GM18520 (cell line): ENCODE data around the gene ASB2.

ENCODE experiments used
- ATAC-seq: cut with Tn5 transposase; IDR thresholded peaks from one replicate; pipeline ENCODE4 v1.9.1; 2021; ENCODE audit not compliant: unreplicated experiment

The ASB2 gene

DNA sequence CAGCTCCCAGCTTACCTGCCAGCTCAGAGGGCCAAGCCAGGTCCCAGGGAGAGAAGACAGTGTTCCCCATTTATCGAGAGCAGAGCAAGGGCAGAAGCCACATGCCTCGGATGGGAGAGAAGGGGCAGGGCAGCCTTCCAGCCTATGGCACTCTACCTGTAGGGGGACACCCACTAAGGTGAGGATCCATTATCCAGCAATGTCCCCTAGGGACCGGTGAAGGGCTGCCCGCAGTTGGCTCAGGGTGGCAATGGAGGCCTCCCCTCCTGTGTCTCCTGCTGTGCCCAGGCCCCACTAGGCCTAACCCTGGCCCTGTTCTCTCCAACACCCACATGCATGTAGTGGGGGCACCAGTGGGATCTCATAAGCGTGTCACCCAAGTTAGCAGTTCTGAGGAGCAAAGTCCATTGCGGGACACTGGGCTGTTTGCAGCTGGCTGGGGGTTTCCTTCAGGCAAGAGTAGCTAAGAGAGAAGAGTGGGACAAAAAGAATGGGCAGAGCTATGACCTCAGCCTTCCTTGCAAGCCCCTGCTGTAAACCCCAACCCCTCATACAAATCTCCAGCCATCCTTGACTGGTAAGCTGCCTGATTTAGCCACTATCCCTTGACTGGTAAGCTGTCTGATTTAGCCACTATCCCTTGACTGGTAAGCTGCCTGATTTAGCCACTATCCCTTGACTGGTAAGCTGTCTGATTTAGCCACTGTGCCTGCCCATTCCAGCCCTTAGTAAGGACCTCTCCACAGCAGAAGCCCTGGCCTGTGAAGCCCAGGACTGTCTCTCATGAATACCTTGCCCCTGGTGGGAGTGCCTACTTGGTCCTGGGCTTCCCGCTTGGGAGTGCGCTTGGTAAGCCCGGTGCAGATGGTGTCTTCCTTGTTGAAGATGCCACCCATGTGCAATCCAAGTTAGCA, 5.2 kb upstream of the ASB2 start:
- no peak for ATAC-seq

DNA sequence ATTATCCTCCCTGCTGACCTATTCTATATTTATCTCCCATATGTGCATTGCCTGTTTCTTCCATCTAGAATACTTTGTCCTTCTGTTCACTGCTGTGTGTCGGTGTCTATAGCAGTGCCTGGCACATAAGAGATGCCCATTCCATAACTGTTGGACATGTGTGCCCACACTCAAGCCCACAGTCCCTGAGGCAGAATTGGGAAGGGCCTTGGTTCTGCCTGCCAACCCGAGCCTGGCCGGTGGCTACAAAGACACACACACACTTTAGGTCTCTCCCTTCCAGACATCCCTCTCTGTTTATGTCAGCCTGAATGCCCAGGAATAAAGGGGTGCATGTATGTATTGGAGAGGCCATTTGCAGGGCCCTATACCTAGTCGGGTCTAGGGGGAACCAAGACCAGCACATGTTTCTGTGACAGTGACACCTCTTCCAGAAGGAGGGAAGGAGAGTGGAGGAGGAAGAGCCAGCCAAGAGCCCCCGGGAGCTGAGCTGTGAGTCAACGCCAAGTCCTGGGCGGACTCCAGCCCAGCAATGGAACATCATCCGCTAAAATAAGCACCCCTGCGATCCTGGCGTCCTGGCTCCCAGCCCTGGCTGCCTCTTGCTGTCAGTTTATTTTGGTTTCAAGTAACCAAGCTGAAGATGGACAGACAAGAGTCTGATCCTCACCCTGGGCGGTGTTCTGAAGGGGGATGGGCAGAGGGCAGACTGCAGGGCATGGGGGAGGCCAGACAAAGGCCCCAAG, 4.3 kb upstream of the ASB2 start:
- no peak for ATAC-seq

DNA sequence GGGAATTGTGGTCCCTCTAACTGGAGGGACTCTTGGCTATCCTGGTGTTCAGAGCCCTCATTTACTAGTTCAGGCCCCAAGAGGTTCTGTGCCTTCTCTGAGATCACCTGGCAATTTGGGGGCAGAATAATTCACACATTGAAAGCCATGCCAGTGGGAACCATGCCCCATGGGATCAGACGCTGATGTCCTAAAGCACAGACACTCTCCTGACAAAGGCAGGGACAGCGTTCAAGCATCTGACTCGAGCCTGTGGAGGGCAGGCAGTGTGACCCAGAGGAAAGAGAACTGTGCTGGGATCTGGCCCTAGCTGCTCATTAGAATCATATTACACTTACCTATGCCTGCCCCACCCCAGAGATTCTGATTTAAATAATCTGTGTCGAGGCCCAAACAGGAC, 2.4 kb upstream of the ASB2 start:
- ATAC-seq = no peak

DNA sequence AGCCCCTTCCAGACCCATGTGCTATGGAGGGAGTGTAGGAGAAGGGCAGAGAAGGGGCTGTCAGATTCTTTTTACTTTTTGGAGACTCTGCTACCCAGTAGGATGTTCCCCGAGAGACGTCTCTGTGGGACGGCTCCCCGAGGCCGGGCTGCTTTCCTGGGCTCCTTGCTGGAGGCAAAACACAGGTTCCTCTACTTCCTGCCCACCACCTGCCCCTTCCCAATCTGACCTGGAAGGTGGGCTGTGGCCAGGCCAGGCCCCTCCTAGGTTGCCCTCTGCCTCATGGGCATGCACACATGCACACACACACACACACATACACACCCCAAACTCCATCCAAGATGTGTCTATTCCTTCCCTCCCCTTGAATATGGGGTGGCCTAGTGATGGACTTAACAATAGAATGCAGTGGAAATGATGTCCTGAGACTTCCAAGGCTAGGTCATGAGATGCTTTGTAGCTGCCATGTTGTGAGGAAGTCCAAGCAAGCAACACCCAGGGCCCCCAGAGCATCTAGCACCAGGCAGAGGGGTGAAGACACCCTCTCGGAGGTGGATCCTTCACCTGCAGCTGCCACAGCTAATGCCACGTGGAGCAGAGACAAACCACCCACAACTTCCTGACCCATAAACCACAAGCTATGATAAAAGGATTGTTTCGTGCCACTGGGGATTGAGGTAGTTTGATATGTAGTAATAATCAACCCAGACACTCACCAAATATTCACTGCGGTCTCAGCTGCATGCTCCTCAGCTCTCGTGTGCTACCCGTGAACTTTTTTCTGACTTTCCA, 1.6 kb upstream of the ASB2 start:
- peak; percentile 27 for ATAC-seq

DNA sequence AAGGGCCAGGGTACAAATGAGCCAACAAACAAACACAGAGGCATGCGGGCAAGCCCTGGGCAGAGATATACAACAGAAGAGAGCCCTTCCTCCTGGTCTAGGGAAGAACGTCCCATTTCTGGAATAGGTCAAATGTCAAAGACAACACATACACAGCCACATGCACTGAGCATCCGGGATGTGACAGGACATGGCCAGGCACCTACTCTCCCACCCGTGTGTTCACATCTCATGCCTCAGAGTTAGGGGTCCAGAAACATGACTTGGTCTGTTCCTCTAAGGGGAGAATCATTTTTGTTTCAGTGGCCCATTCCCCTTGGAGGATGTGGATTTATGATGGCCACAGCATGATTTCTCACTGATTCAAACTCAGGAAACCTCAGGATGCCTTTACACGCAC, 801 bp upstream of the ASB2 start:
- no peak for ATAC-seq

DNA sequence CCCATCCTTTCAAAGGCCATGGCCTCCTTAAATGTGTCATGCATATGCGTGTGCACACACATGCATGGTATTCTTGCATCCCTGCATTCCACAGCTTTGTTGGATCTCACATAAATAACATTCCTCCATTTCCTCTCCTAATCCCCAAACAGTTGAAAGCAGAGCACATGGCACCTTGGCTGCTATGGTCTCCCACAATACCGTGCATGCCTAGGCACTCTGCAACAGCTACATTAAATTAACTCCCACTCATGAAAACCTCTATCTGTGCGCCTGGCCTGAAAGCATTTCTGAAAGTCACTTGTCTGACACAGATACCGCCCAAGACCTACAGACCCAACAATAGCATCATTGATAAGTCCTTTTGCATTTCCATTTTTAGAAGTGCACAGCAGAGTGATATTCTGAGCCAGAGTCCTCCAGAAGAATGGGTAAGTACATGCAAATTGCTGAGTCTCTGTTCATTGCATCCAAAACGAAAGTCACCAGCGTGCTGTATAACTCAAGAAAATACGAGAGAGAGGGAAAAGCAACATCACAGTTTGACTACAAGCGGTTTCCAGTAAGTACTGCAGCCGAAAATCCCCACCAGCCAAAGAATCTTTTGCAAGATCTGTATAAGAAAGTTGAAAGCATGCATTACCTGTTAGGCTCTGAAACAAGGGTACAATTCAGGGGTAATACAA, 436 bp downstream of the ASB2 start:
- peak; percentile 58 for ATAC-seq

DNA sequence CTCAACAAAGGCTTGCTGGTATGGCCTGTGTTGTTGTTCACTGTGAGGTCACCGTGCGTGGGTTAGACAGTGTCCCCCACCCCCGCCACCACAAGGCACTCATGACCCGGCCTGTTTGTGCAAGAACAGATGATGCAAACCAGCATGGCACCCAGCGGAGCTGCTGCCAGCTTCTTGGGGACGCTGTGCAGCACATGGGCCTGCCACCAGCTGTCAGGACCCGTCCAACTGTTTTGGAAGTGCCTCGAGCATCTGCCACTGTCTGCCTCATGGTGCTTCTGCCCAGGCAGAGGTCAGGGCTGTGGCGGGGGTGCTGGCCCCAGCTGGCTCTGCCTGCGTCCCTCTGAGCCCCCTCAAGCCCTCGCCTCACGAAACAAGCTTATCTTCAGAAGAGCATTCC, 1.5 kb downstream of the ASB2 start:
- no peak for ATAC-seq

DNA sequence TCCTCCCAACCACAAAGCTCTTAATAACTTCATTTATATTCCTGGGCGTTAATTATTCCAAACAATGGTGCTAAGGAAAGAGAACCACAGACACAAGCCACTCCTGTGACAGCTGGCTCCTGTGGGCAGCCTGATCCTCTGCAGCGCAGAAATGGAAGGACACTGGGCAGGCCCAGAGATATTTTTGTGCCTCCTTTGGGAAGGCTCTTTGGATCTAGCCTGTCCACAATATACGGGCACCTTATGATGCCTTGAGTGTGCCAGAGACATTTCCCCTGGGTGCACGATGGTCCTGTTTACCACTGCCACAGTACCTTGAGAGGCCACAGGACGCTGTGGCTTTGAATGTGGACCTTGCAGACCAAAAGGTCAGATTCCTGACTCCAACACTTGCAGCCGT, 2.1 kb downstream of the ASB2 start:
- no peak for ATAC-seq

DNA sequence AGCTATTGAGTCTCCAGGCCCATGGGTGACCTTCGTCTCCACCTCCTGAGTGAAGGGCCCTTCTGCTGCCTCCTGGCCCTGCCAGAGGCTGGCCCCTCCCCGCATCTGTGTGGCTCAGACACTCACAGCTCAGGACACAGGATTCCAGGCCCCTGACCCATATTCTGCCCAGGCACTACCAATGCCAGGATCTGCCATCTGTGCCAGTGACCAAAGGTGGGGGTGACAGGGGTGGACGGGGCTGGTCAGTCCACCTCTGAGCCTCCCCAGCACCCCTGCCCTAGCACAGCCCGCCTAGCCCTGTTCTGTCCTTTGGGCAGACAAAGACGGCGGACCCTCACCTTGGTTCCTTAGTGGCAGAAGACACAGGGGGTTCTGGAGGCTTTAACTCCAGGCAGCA, 2.8 kb downstream of the ASB2 start:
- no peak for ATAC-seq

DNA sequence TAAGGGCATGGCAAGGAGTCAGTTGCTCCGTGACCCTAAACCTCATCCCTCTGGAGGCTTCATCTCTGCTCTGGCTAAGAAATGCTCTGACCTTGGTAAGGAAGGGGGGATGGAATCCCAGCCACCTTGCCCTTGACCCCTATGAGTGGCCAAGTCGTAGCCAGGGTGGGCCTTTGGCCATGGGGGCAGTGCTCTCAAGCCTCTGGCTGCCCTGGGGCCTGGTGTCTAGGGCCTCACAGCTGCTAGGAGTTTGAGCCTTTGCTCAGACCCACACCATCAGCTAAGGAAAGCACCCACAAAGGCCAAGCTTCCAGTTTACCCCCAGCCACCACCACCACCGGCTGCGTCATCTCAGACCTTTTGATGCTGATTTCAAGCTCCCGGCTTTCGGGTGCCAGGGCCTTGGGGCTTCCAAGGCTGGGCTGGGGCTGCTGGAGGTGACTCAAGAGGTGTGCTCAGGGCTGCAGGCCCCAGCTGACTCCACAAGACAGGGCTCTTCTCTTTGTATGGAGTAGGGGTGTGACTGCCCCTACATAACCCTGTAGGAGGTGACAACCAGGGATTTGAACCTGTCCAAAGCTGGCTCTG, 3.7 kb downstream of the ASB2 start:
- no peak for ATAC-seq

DNA sequence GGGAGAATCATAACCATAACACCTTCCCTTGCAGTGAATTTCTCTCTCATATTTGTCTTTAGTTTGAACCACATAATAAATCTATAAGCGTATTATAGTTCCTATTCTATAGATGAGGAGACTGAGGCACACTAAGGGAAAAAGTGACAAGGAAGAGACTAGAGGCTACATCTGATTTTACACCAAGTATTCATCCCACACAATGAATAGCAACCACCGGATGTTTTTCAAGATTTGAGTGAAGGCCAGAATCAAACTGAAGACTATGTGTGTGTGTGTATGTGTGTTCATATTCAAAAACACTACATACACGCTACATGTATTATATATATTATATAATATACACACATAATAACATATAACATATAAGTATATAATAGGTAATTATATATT, 4.7 kb downstream of the ASB2 start:
- ATAC-seq = no peak

DNA sequence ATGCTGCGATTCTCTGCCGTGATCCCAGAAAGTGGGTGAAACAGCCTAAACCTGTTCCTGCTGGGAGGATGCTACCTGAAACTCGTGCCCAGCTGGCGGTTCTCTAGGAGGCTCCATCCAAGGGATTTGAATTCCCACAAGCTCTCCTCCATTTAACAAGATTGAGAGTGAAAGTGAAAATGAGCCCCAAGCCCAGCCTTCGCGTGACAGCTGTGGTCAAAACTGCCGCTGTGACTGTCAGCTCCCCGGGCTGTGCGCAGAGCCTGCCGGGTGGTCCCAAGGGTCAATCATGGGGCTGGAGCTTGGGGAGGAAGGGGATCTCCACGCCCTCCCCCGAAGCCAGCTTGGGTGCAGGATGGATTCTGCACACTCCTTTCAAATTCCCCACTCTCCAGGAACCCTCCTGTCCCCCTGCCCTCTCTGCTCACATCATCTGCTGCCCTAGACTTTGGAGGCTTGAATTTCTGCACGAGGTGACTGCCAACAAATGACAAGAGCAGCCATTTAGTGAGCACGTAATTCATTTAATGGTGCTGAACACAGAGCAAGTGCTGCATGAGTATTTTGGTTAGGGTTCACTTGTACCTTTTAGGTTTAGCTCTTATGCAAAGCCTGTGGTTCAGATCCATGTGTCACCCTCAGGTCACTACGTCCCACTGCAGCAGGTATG, 5.3 kb downstream of the ASB2 start:
- ATAC-seq = peak; percentile 25

DNA sequence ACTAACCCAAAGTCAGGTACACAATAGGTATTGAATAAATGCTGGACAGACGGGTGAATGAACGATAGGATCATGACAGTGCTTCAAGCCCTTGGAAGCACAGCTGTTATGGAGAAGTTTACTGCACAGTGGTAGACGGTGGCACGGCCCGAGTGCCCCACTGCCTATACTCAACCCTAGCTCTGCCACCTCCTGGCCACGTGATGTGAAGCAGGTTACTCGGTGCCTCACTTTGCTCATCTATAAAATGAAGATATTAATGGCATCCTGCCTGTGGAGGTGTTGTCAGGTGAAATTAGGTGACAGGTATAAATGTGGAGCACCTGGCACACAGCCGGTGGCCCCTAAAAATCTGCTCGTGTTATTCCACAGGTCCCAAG, 5.8 kb downstream of the ASB2 start:
- ATAC-seq = no peak

DNA sequence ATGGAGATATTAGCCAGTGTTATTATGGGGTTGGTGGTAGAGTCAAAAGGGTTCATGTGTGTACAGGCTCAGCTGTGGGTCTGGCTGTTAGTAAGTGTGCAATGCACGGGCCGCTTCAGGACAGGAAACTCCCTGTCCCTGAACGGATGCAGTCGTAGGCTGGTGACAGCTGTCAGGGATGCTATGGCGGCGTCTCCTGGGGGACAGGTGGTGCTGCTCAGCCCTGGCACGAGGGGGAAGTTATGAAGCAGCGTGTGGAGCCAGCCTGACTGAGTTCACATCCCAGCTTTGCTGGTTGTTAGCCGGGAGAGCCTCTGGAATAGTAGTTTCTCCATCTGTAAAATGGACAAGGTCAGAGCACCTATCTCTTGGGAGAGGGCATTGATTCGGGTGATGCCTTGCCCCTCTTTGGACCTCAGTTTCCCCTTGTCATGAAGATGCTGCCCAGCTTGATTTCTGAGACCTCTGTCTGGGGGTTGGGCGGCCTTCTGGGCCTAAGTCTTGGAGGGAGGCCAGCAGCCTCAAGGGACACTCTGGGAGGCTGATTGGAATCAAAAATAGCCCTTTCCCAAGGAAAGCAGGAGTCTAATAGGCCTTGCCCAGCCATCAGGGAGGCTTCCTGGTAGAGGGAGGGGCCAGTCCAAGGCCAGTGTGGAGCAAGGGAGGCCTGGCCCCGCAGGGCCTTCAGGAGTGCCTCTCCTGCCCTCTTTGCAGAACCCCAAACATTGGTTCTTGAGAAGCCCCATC, 7.1 kb downstream of the ASB2 start:
- ATAC-seq = no peak

DNA sequence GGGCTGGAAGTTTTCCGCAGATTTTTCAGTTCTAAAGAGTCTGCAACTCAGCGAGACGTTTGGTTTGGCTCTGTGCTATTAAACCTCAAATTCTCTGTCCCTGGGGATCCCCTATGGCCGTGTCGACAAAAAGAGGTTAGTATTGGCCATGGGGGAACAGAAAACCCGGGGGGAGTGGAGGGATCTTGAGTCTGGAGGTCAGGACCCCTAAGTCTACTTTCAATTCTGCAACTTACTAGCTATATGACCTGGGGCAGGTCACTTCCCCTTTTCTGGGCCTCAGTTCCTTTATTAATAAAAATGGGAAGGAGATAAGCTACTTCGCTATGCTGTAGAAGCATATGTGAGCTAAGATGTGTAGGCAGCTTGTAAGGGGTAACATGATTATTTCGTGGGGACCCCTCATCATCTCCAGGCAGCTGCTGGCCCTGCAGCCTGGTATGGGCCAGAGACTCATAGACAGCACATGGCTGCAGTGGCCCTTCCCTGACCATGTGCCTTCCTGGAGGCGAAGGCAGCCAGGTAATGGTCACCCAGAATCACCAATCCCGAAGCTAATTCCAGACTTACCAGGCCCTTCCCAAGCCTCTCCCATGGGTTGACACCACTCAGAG, 8.6 kb downstream of the ASB2 start:
- ATAC-seq = no peak

DNA sequence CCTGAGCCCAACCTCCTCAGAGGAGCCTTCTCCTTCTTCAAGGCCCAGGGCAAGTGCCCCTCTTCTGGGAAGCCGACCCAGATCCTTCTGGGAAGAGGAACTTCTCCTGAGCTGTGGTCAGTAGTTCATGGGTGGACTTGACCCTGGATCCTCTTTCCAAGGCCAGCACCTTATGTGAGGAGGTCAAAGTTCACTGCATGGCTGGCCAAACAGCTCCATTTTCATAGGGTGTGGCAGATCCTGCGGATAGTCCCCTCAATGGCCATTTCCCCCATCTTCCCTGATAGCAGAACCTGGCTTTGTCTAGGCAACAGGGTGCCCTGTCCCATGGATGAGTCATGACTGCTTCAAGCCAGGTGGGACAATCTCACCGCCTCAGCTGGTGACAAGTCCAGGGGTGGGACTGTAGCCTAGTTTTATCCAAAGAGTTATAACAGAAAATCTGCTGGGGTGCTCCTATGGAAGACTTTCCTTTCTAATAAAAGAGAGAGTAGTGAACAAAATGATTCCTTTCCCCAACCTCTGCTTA, 10.4 kb downstream of the ASB2 start:
- no peak for ATAC-seq

DNA sequence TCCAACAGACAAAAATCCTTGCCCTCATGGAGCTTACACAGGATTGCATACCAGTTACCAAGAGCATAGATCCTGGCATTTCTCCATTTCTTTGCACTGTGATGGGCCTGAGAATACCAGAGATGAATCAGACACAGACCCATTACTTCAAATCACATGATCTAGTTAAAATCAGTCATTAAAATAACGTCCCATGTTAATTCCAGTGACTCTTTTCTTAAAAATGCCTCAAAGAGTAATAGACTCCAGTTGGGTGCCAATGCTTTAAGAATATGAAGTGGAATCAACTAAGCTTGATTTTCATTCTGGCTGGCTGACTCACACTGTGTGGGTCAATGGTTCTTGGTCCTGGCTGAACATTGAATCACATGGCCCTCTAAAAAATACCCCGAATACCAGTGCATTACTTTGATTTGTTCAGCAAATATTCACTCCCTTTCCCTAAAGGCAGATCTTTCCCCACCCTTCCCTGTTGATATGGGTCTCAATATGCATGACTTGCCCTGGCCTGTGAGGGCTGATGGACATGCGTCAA, 11.0 kb downstream of the ASB2 start:
- ATAC-seq = no peak

DNA sequence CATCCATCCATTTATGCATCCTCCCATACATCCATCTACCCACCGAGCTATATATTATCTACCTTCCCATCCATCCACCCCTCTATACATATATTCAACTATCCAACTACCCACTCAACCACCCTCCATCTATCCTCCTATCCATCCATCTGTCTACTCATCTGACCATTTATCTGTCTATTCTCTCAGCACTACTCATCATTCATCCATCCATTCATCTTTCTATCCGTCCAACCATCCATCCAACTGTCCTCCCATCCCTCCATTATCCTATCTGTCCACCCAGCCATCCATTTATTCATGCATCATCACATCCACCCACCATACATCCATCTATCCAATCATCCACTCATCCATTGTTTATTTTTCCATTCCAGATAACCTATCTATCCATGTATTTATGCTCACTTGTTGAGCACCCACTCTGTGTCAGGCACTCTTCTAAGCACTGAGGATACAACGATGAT, 11.5 kb downstream of the ASB2 start:
- ATAC-seq = no peak
